Nephron progenitor cell (in vitro differentiated cells): Measurements from ENCODE around the gene MACROH2A1.
A peak's percentile ranks its signal among the peaks of the same experiment; 100 is the strongest.

Experiments
- DNase-seq: peaks from one replicate; pipeline ENCODE4 v3.0.0; 2021
- H3K27ac Mint-ChIP-seq: 2 replicates; pipeline ENCODE4 v1.8.0; 2021; ENCODE audit warnings: mild to moderate bottlenecking, moderate library complexity, mixed read lengths
- H3K27me3 Mint-ChIP-seq: 2 replicates; pipeline ENCODE4 v1.8.0; 2021; ENCODE audit warnings: mild to moderate bottlenecking, low read depth, mixed read lengths; ENCODE audit not compliant: poor library complexity
- H3K36me3 Mint-ChIP-seq: 2 replicates; pipeline ENCODE4 v1.8.0; 2021; ENCODE audit warnings: low read depth, mixed read lengths
- H3K4me1 Mint-ChIP-seq: 2 replicates; pipeline ENCODE4 v1.8.0; 2021; ENCODE audit warnings: mixed read lengths
- H3K4me3 Mint-ChIP-seq: 2 replicates; pipeline ENCODE4 v1.8.0; 2021; ENCODE audit warnings: mild to moderate bottlenecking, moderate library complexity, mixed read lengths
- H3K9me3 Mint-ChIP-seq: 2 replicates; pipeline ENCODE4 v1.8.0; 2021; ENCODE audit warnings: mild to moderate bottlenecking, moderate library complexity, mixed read lengths
- CTCF ChIP-seq: fragments of 200-600 bp; sonication (generic); IDR thresholded peaks from 2 replicates; pipeline ENCODE4 v1.5.0; 2021; ENCODE audit warnings: antibody characterized with exemption

Gene MACROH2A1

DNA sequence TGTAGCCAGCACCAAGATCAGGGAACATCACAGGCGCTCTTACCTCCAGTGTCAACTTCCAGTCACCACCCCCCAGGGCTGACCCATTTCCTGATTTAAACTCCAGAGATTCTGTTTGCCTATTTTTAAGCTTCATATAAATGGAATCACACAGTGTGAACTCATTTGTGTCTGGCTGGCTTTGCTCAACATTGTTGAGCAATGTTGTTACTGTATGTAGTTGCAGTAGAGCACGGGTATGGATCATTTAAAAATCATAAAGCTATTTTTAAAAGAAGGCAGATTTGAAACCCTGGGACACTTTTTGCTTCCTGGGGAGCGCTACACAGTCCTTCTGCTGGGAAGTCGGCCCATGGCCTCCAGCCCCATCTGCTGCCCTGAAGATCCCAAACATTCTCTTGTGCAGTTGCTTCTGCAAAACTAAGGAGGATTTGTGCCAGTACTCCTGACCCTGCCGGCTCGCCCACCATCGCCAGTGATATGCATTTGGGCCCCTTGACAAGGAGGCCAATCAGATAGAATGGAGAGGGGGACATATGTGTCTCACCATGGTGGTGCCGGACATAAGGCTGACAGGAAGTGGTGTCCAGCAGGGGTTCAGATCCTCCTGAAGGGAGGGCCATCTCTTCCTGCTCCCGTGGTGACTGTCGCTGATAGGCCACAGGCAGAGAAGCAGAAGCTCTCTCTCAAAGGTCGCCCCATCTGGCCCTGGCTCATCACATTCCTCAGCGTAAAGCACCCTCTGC lies 34.8 kb upstream of the MACROH2A1 start:
- Mint-ChIP-seq H3K9me3 (peaks cover 8% of the 10 kb centered on the region), H3K27me3 (peaks cover 3% of the 10 kb centered on the region), H3K27ac (peak overlapping the region; percentile 29), H3K36me3 (peaks cover 7% of the 10 kb centered on the region), H3K4me3 (no peak overlapping the region), H3K4me1 (peaks cover 69% of the 10 kb centered on the region)
- DNase-seq = no peak
- TF ChIP-seq CTCF = no peak

DNA sequence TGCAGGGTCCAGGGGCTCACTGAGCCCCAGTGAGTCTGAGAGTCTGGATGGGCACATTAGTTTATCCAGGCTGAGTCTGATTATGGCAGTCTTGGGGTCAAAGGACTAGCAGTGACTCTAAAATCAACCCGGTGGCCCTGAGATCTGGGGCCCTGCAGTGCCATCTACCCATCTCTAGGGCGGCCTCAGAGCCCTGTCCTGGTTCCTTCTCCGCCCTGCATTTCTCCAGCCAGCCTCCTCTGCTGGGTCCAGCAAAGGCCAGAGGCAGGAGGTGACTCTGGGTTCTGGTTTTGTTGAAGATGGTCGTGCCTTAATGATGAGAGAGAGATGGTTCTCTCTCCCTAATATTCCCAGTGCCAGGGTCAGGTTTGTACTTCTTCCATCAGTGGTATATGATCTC lies 33.1 kb upstream of the MACROH2A1 start:
- H3K27ac Mint-ChIP-seq = no peak overlapping the region
- H3K9me3 Mint-ChIP-seq = peaks cover 24% of the 10 kb centered on the region
- TF ChIP-seq CTCF = no peak
- H3K27me3 Mint-ChIP-seq = peaks cover 4% of the 10 kb centered on the region
- no peak overlapping the region for H3K4me3 Mint-ChIP-seq
- peaks cover 15% of the 10 kb centered on the region for H3K36me3 Mint-ChIP-seq
- DNase-seq = no peak
- H3K4me1 Mint-ChIP-seq = peaks cover 52% of the 10 kb centered on the region

- Mint-ChIP-seq H3K27me3 (peaks cover 4% of the 10 kb centered on the region), H3K4me3 (no peak overlapping the region), H3K4me1 (peaks cover 35% of the 10 kb centered on the region), H3K9me3 (peaks cover 30% of the 10 kb centered on the region), H3K27ac (peak overlapping the region; percentile 71), H3K36me3 (peaks cover 15% of the 10 kb centered on the region)
- no peak for TF ChIP-seq CTCF
- DNase-seq = no peak
Measured at GRCh38 chr5:135430135-135430437, 31.1 kb upstream of the MACROH2A1 start.

DNA sequence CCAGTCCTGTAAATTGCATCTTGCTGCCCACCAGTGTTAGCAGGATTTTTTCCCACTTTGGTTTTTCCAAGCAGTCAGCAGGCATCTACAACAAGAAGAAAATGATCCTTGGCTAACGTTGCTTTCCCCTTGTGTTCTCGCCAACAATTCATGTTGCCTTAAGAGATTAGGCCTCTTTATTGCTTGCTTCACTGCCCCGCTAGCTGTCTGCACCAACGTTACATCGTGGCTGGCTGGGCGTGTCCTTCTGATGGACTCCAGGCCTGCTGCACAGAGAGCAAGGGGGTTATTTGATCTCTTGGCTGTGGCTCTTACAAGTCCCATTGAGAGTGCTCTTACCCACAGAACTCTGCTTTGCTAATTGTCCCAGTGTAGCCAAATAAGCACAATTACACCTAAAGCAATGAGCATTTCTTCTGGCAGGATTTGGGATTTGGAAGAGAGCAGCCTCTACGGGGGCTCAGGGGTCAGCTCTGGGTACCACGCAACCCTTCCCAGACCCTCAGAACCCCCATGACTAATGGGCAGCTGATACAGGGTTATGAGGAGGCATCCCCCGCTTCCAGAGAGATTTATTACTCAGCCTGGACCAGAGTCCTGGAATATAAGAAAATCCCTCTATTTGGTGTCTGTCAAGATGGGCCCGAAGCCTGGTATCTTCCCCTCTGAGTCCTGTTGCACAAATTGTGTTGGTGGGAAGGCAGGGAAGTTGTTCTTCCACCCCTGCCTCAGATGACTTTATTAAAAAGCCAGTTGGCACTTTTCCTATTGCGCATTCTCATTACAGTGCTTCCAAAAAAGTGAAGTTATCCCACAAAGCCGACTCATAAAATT lies 30.5 kb upstream of the MACROH2A1 start:
- peaks cover 30% of the 10 kb centered on the region for H3K4me1 Mint-ChIP-seq
- H3K27me3 Mint-ChIP-seq = peaks cover 4% of the 10 kb centered on the region
- TF ChIP-seq CTCF = no peak
- peaks cover 30% of the 10 kb centered on the region for H3K9me3 Mint-ChIP-seq
- H3K4me3 Mint-ChIP-seq = no peak overlapping the region
- no peak for DNase-seq
- peaks cover 15% of the 10 kb centered on the region for H3K36me3 Mint-ChIP-seq
- H3K27ac Mint-ChIP-seq = peak overlapping the region; percentile 71

DNA sequence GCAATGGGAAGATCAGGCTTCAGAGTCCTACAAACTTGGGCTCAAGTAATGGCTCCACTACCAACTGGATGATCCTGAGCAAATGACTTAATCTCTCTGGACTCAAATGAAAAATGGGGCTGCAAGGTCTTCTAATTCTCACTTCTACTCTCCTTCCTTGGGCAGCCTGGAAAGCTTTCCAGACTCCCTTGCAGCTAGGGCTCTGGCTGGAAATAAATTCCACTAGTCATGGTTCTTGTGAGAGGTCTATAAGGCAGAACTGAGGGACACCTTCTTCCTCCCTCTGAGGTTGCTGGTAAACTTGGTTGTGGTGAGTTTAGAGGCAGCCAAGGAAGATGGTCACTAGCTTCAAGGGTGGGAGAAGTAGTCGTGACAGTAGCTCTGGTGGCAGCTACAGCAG lies 29.6 kb upstream of the MACROH2A1 start:
- no peak for TF ChIP-seq CTCF
- peaks cover 20% of the 10 kb centered on the region for H3K4me1 Mint-ChIP-seq
- H3K4me3 Mint-ChIP-seq = no peak overlapping the region
- DNase-seq = no peak
- peaks cover 4% of the 10 kb centered on the region for H3K27me3 Mint-ChIP-seq
- peaks cover 15% of the 10 kb centered on the region for H3K36me3 Mint-ChIP-seq
- H3K27ac Mint-ChIP-seq = no peak overlapping the region
- peaks cover 30% of the 10 kb centered on the region for H3K9me3 Mint-ChIP-seq
